Keratinocyte (primary cell): ENCODE data around the gene KRI1. TPM values are rescaled to one million over a fixed set of nuclear protein-coding genes. Genes with fewer than 3 reads are reported as not detected.

Experiments
- DNase-seq: peaks from one replicate; pipeline ENCODE4 v3.0.0-alpha.2; 2011; ENCODE audit warnings: low read depth, missing footprints, low spot score
- FAIRE-seq: peaks from 2 replicates; lab custom pipeline; 2011; peaks lifted over from hg19 to GRCh38; lab: Jason Lieb, UNC
- H2AFZ ChIP-seq: 2 replicates; pipeline ENCODE4 v1.6.0; 2012; ENCODE audit warnings: low read length, control low read depth, inconsistent platforms; ENCODE audit not compliant: control insufficient read depth
- H3K27ac ChIP-seq: 2 replicates; pipeline ENCODE4 v1.5.1; 2011; ENCODE audit warnings: low read length; ENCODE audit not compliant: control insufficient read depth, insufficient read depth
- H3K27me3 ChIP-seq: 3 replicates; pipeline ENCODE4 v1.6.0; 2011; ENCODE audit warnings: low read length; ENCODE audit not compliant: control insufficient read depth, insufficient read depth; ENCODE audit errors: extremely low read depth
- H3K36me3 ChIP-seq, 2 experiments: 2 replicates in 1 of 2; 3 replicates in 1 of 2; pipeline ENCODE4 v1.5.1; 2011; ENCODE audit warnings: low read length in 2 of 2, mild to moderate bottlenecking in 1 of 2; ENCODE audit not compliant: control insufficient read depth in 2 of 2, insufficient read depth in 2 of 2; ENCODE audit errors: extremely low read depth in 1 of 2
- H3K4me1 ChIP-seq: 3 replicates; pipeline ENCODE4 v1.5.1; 2011; ENCODE audit warnings: low read length; ENCODE audit not compliant: control insufficient read depth, insufficient read depth; ENCODE audit errors: extremely low read depth
- H3K4me2 ChIP-seq: 3 replicates; pipeline ENCODE4 v1.6.0; 2011; ENCODE audit warnings: low read depth, low read length; ENCODE audit not compliant: control insufficient read depth, insufficient read depth; ENCODE audit errors: extremely low read depth
- H3K4me3 ChIP-seq, 3 experiments: fragments of 200-600 bp in 1 of 3; sonication (generic) in 1 of 3; 2 replicates in 2 of 3; 3 replicates in 1 of 3; pipeline ENCODE4 v1.5.1; 2011 to 2016; ENCODE audit warnings: low read length in 3 of 3, mild to moderate bottlenecking in 3 of 3, control low read depth in 2 of 3, inconsistent platforms in 1 of 3, low read depth in 1 of 3, mixed read lengths in 1 of 3, mixed run types in 1 of 3, moderate library complexity in 1 of 3; ENCODE audit not compliant: control insufficient read depth in 2 of 3, insufficient read depth in 2 of 3; ENCODE audit errors: extremely low read depth in 1 of 3
- H3K79me2 ChIP-seq: 2 replicates; pipeline ENCODE4 v1.6.0; 2012; ENCODE audit warnings: low read length; ENCODE audit not compliant: control insufficient read depth, insufficient read depth
- H3K9ac ChIP-seq: 3 replicates; pipeline ENCODE4 v1.6.0; 2011; ENCODE audit warnings: low read length; ENCODE audit not compliant: control insufficient read depth, insufficient read depth; ENCODE audit errors: extremely low read depth
- H3K9me1 ChIP-seq: 3 replicates; pipeline ENCODE4 v1.6.0; 2011; ENCODE audit warnings: low read length; ENCODE audit not compliant: control insufficient read depth, insufficient read depth; ENCODE audit errors: extremely low read depth
- H3K9me3 ChIP-seq: 2 replicates; pipeline ENCODE4 v1.5.1; 2012; ENCODE audit warnings: low read depth, low read length; ENCODE audit not compliant: control insufficient read depth
- H4K20me1 ChIP-seq: 3 replicates; pipeline ENCODE4 v1.6.0; 2011; ENCODE audit warnings: low read length; ENCODE audit not compliant: control insufficient read depth, insufficient read depth; ENCODE audit errors: extremely low read depth
- EZH2 ChIP-seq: IDR thresholded peaks from one replicate; pipeline ENCODE4 v1.6.1; 2012; ENCODE audit warnings: inconsistent platforms, mild to moderate bottlenecking, low read length, moderate library complexity
- dilution Hi-C: fragments of 300-500 bp; cut with MboI; formaldehyde crosslinking; loops from one replicate; pipeline ENCODE4 v1.7.0; 2020; ENCODE audit warnings: low sequenced_read_pairs; ENCODE audit not compliant: extremely low pct_ligation_motif_present
- polyA plus RNA-seq, 5 experiments: library from polyadenylated mRNA; depleted of rRNA in 3 of 5; stranded (reverse) in 3 of 5; stranded (forward) in 1 of 5; unstranded in 1 of 5; fragments of >200 nt; gene quantifications; 1 replicate in 1 of 5; 2 replicates in 3 of 5; 3 replicates in 1 of 5; pipeline versions ENCODE4 v1.2.1 to v1.2.3, GENCODE V29; 2011 to 2012; ENCODE audit warnings: missing spikeins in 2 of 5, low read depth in 1 of 5, low replicate concordance in 1 of 5
- TF ChIP-seq, protein P1 (sequence below), 3 experiments: IDR thresholded peaks in 1 of 3; conservative IDR thresholded peaks in 1 of 3; optimal IDR thresholded peaks in 1 of 3; 2 replicates in 2 of 3; 3 replicates in 1 of 3; pipeline versions ENCODE3 to v1.5.1; 2011; ENCODE audit warnings: low read length in 3 of 3, mild to moderate bottlenecking in 3 of 3, moderate library complexity in 2 of 3, control low read depth in 1 of 3, inconsistent platforms in 1 of 3; ENCODE audit not compliant: insufficient read depth in 2 of 3; ENCODE audit errors: extremely low read depth in 1 of 3

The KRI1 gene
- polyA plus RNA-seq, 1 donor (not counting 4 experiments of a cell fraction or from before 2014, with no cell fraction given), result 19.0 TPM

GRCh38 chr19:10553087-10553667 lies 12.6 kb downstream of the KRI1 start:
- Histone ChIP-seq H3K4me1 (peaks cover 34% of the 10 kb centered on the region), H4K20me1 (peaks cover 13% of the 10 kb centered on the region), H3K4me2 (no peak overlapping the region), H3K4me3 (no peak overlapping the region), H3K27ac (no peak overlapping the region), H2AFZ (no peak overlapping the region), H3K79me2 (peaks cover 2% of the 10 kb centered on the region), H3K9ac (no peak overlapping the region), H3K9me1 (no peaks in the 10 kb centered on the region), H3K36me3 (peaks cover 31 to 48% of the 10 kb centered on the region in 2 experiments), H3K27me3 (no peaks in the 10 kb centered on the region), H3K9me3 (no peaks in the 10 kb centered on the region)
- TF ChIP-seq, protein P1, sequence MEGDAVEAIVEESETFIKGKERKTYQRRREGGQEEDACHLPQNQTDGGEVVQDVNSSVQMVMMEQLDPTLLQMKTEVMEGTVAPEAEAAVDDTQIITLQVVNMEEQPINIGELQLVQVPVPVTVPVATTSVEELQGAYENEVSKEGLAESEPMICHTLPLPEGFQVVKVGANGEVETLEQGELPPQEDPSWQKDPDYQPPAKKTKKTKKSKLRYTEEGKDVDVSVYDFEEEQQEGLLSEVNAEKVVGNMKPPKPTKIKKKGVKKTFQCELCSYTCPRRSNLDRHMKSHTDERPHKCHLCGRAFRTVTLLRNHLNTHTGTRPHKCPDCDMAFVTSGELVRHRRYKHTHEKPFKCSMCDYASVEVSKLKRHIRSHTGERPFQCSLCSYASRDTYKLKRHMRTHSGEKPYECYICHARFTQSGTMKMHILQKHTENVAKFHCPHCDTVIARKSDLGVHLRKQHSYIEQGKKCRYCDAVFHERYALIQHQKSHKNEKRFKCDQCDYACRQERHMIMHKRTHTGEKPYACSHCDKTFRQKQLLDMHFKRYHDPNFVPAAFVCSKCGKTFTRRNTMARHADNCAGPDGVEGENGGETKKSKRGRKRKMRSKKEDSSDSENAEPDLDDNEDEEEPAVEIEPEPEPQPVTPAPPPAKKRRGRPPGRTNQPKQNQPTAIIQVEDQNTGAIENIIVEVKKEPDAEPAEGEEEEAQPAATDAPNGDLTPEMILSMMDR (optimal IDR thresholded peaks at IDR 0.05 in 1 of 3, IDR thresholded peaks at IDR 0.05 in 1 of 3, conservative IDR thresholded peaks at IDR 0.05 in 1 of 3; ENCODE audit: extremely low read depth in 1 of 3, insufficient read depth in 2 of 3, low read length in 3 of 3), result no peak
- no peak for TF ChIP-seq EZH2
- DNase-seq (no peak), FAIRE-seq (no peak)
- dilution Hi-C loops, result no loop called here

DNA sequence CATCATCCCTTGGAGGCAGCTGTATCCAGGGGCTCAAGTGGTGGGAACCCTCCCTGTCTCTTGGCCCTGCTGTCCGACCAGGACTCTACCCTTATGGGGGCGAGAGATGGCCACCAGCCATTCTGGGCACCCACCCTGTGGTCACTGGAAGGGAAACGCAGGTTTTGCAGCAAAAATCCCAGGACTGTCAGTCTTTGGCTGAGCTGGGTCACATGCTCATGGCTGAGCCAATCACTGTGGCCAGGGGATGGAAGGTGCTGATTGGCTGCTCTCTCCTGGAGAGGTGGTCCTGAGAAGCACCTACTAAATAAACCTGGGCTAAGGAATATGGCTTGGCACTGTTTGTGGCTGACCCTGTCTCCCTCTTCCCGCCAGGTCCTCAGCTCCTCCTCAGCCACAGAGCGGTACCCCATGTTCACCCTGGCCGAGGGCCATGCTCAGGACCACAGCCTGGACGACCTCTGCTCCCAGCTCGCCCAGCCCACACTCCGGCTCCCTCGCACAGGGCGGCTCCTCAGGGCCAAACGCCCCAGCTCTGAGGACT lies 13.2 kb downstream of the KRI1 start:
- dilution Hi-C loops, result no loop called here
- no peaks in the 10 kb centered on the region for H3K9me1 ChIP-seq
- FAIRE-seq, result no peak
- H2AFZ ChIP-seq, result no peak overlapping the region
- H3K9me3 ChIP-seq, result no peaks in the 10 kb centered on the region
- TF ChIP-seq, protein P1 (optimal IDR thresholded peaks at IDR 0.05 in 1 of 3, IDR thresholded peaks at IDR 0.05 in 1 of 3, conservative IDR thresholded peaks at IDR 0.05 in 1 of 3; ENCODE audit: extremely low read depth in 1 of 3, insufficient read depth in 2 of 3, low read length in 3 of 3), result no peak
- TF ChIP-seq EZH2, result no peak
- peaks cover 2% of the 10 kb centered on the region for H3K79me2 ChIP-seq
- no peak overlapping the region for H3K4me3 ChIP-seq
- DNase-seq, result no peak
- H3K27ac ChIP-seq, result no peak overlapping the region
- H3K4me1 ChIP-seq, result peaks cover 34% of the 10 kb centered on the region
- H3K4me2 ChIP-seq, result no peak overlapping the region
- H4K20me1 ChIP-seq, result peaks cover 13% of the 10 kb centered on the region
- H3K36me3 ChIP-seq, result peaks cover 27 to 42% of the 10 kb centered on the region in 2 experiments
- H3K27me3 ChIP-seq, result no peaks in the 10 kb centered on the region
- no peak overlapping the region for H3K9ac ChIP-seq
